HUES6 (cell line): Measurements from ENCODE around the gene CRTC1.
"Not testable (repeated sequence)": the region's sequence is repeated elsewhere in the genome, so short reads cannot be mapped to it uniquely, and the experiment has no call there.

ENCODE experiments used
- H3K27ac ChIP-seq: 2 replicates; pipeline ENCODE4 v1.7.0; 2013; ENCODE audit warnings: low read depth, mild to moderate bottlenecking, low read length, inconsistent platforms
- H3K27me3 ChIP-seq: 2 replicates; pipeline ENCODE4 v1.6.1; 2013; ENCODE audit warnings: low read length; ENCODE audit not compliant: control insufficient read depth, insufficient read depth
- H3K36me3 ChIP-seq: 2 replicates; pipeline ENCODE4 v1.6.1; 2013; ENCODE audit warnings: low read length; ENCODE audit not compliant: control insufficient read depth, insufficient read depth
- H3K4me1 ChIP-seq: 2 replicates; pipeline ENCODE4 v1.6.1; 2013; ENCODE audit warnings: low read length; ENCODE audit not compliant: control insufficient read depth, insufficient read depth
- H3K4me3 ChIP-seq: 2 replicates; pipeline ENCODE4 v1.5.1; 2013; ENCODE audit warnings: low read depth, low read length
- H3K9ac ChIP-seq: one replicate; pipeline ENCODE4 v1.6.1; 2013; ENCODE audit warnings: mild to moderate bottlenecking, low read length
- H3K9me3 ChIP-seq: 2 replicates; pipeline ENCODE4 v1.6.1; 2013; ENCODE audit warnings: low read depth, low read length; ENCODE audit not compliant: control insufficient read depth, insufficient read depth

Gene CRTC1

GRCh38 chr19:18671303-18672043 is 12.0 kb upstream of the CRTC1 start:
- Histone ChIP-seq H3K27me3 (no peaks in the 10 kb centered on the region), H3K27ac (no peak overlapping the region), H3K36me3 (peaks cover 21% of the 10 kb centered on the region), H3K4me3 (no peak overlapping the region), H3K9me3 (peaks cover 3% of the 10 kb centered on the region; the same call in 1 of the 2 replicates), H3K4me1 (0 out of 2 replicates have a peak, but pooled peaks cover 4% of the 10 kb centered on the region), H3K9ac (no peak overlapping the region)

- peaks cover 5% of the 10 kb centered on the region; the same call in 1 of the 2 replicates for H3K4me1 ChIP-seq
- no peak overlapping the region for H3K9ac ChIP-seq
- no peak overlapping the region for H3K4me3 ChIP-seq
- H3K9me3 ChIP-seq: peaks cover 3% of the 10 kb centered on the region; the same call in 1 of the 2 replicates
- H3K27ac ChIP-seq: no peak overlapping the region
- no peaks in the 10 kb centered on the region for H3K27me3 ChIP-seq
- H3K36me3 ChIP-seq: peaks cover 21% of the 10 kb centered on the region
Observed at GRCh38 chr19:18672044-18672451, 11.4 kb upstream of the CRTC1 start.

- Histone ChIP-seq H3K27ac (no peak overlapping the region), H3K9ac (no peak overlapping the region), H3K4me1 (peaks cover 11% of the 10 kb centered on the region), H3K36me3 (peaks cover 16% of the 10 kb centered on the region), H3K4me3 (no peak overlapping the region), H3K27me3 (no peaks in the 10 kb centered on the region), H3K9me3 (peaks cover 3% of the 10 kb centered on the region; the same call in 1 of the 2 replicates)
Observed at GRCh38 chr19:18672606-18673337, 10.7 kb upstream of the CRTC1 start.

GRCh38 chr19:18674616-18675015 is 8.9 kb upstream of the CRTC1 start:
- H3K4me1 ChIP-seq: peaks cover 19% of the 10 kb centered on the region

GRCh38 chr19:18675779-18676178 is 7.7 kb upstream of the CRTC1 start:
- H3K36me3 ChIP-seq: no peaks in the 10 kb centered on the region
- H3K4me1 ChIP-seq: peaks cover 19% of the 10 kb centered on the region
- no peak overlapping the region for H3K4me3 ChIP-seq
- H3K27me3 ChIP-seq: no peaks in the 10 kb centered on the region
- H3K27ac ChIP-seq: no peak overlapping the region
- no peak overlapping the region for H3K9ac ChIP-seq
- H3K9me3 ChIP-seq: peaks cover 3% of the 10 kb centered on the region; the same call in 1 of the 2 replicates

More at GRCh38 chr19:18674616-18675015, 8.9 kb upstream of the CRTC1 start:
- H3K27ac ChIP-seq: no peak overlapping the region
- peaks cover 3% of the 10 kb centered on the region; the same call in 1 of the 2 replicates for H3K9me3 ChIP-seq
- no peak overlapping the region for H3K4me3 ChIP-seq
- no peaks in the 10 kb centered on the region for H3K36me3 ChIP-seq
- H3K27me3 ChIP-seq: no peaks in the 10 kb centered on the region
- no peak overlapping the region for H3K9ac ChIP-seq

GRCh38 chr19:18676692-18677091 is 6.8 kb upstream of the CRTC1 start:
- H3K27me3 ChIP-seq: no peaks in the 10 kb centered on the region

GRCh38 chr19:18677156-18677555 is 6.3 kb upstream of the CRTC1 start:
- Histone ChIP-seq H3K36me3 (no peaks in the 10 kb centered on the region), H3K4me3 (no peak overlapping the region), H3K27ac (no peak overlapping the region), H3K27me3 (no peaks in the 10 kb centered on the region), H3K9me3 (peaks cover 3% of the 10 kb centered on the region; the same call in 1 of the 2 replicates), H3K4me1 (peaks cover 19% of the 10 kb centered on the region), H3K9ac (no peak overlapping the region)

More at GRCh38 chr19:18676692-18677091, 6.8 kb upstream of the CRTC1 start:
- Histone ChIP-seq H3K27ac (no peak overlapping the region), H3K4me1 (peaks cover 19% of the 10 kb centered on the region), H3K9ac (no peak overlapping the region), H3K36me3 (no peaks in the 10 kb centered on the region), H3K9me3 (peaks cover 3% of the 10 kb centered on the region; the same call in 1 of the 2 replicates), H3K4me3 (no peak overlapping the region)

GRCh38 chr19:18680148-18680547 is 3.3 kb upstream of the CRTC1 start:
- not testable (repeated sequence) for H3K36me3 ChIP-seq, H3K4me3 ChIP-seq, H3K27ac ChIP-seq, H3K9ac ChIP-seq, H3K27me3 ChIP-seq, H3K9me3 ChIP-seq
- H3K4me1 ChIP-seq: peaks cover 22% of the 10 kb centered on the region

- H3K9me3 ChIP-seq: no peaks in the 10 kb centered on the region
- no peaks in the 10 kb centered on the region for H3K27me3 ChIP-seq
- H3K27ac ChIP-seq: no peak overlapping the region
- no peaks in the 10 kb centered on the region for H3K36me3 ChIP-seq
- H3K4me3 ChIP-seq: peak overlapping the region; percentile 76
- H3K9ac ChIP-seq: peak overlapping the region; percentile 56
- peaks cover 15% of the 10 kb centered on the region for H3K4me1 ChIP-seq
Observed at GRCh38 chr19:18682807-18683108, 722 bp upstream of the CRTC1 start.

- H3K4me3 ChIP-seq: peak overlapping the region; percentile 76
- no peaks in the 10 kb centered on the region for H3K36me3 ChIP-seq
- no peak overlapping the region for H3K27ac ChIP-seq
- H3K27me3 ChIP-seq: no peaks in the 10 kb centered on the region
- peaks cover 7% of the 10 kb centered on the region for H3K4me1 ChIP-seq
- H3K9me3 ChIP-seq: no peaks in the 10 kb centered on the region
- H3K9ac ChIP-seq: peak overlapping the region; percentile 61
Observed at GRCh38 chr19:18683958-18684641, 620 bp downstream of the CRTC1 start.

- Histone ChIP-seq H3K27ac (no peak overlapping the region), H3K4me3 (peak overlapping the region; percentile 76), H3K9ac (no peak overlapping the region), H3K27me3 (no peaks in the 10 kb centered on the region), H3K36me3 (no peaks in the 10 kb centered on the region), H3K4me1 (peaks cover 7% of the 10 kb centered on the region), H3K9me3 (no peaks in the 10 kb centered on the region)
Observed at GRCh38 chr19:18684642-18684993, 1.1 kb downstream of the CRTC1 start.
